ENCODE data around the gene EML1. TPM values are rescaled to one million over a fixed set of nuclear protein-coding genes. Genes with fewer than 3 reads are reported as not detected.
A peak's percentile ranks its signal among the peaks of the same experiment; 100 is the strongest.

EML1 gene
- polyA plus RNA-seq, 1 experiment: 14.2 TPM

GRCh38 chr14:99750746-99751450, 42.3 kb upstream of the EML1 start:
- POLR2A ChIA-PET: no interaction called here
- CTCF ChIA-PET: interaction anchor here (0.9 to 2.5 kb wide), 5 partner anchors 10 to 135 kb away, joined by 3 to 18 read pairs (median 4); no protein-coding TSS in a partner anchor
- Histone ChIP-seq H3K27me3 (ENCODE audit: control insufficient read depth, insufficient read depth, low read length) (no peaks in the 10 kb centered on the region), H3K4me3 (ENCODE audit: low read depth, low read length) (no peak overlapping the region), H3K36me3 (ENCODE audit: control insufficient read depth, insufficient read depth, low read length) (no peaks in the 10 kb centered on the region)
- DNase-seq (ENCODE audit: low read depth): no peak
- no peak for TF ChIP-seq CTCF (IDR thresholded peaks at IDR 0.05; ENCODE audit: insufficient read depth, low read depth, low read length)

- Histone ChIP-seq H3K36me3 (ENCODE audit: control insufficient read depth, insufficient read depth, low read length) (no peaks in the 10 kb centered on the region), H3K27me3 (ENCODE audit: control insufficient read depth, insufficient read depth, low read length) (no peaks in the 10 kb centered on the region), H3K4me3 (ENCODE audit: low read depth, low read length) (no peak overlapping the region)
- POLR2A ChIA-PET: no interaction called here
- CTCF ChIA-PET: interaction anchor here (0.7 to 2.5 kb wide), 9 partner anchors 10 to 147 kb away, joined by 3 to 18 read pairs (median 4); no protein-coding TSS in a partner anchor
- DNase-seq (ENCODE audit: low read depth): peak; percentile 57
- no peak for TF ChIP-seq CTCF (IDR thresholded peaks at IDR 0.05; ENCODE audit: insufficient read depth, low read depth, low read length)
These were observed 41.4 kb upstream of the EML1 start for GRCh38 chr14:99751539-99752485.

- no peaks in the 10 kb centered on the region for H3K36me3 ChIP-seq (ENCODE audit: control insufficient read depth, insufficient read depth, low read length)
- H3K27me3 ChIP-seq (ENCODE audit: control insufficient read depth, insufficient read depth, low read length): no peaks in the 10 kb centered on the region
- peak; percentile 51 for DNase-seq (ENCODE audit: low read depth)
- no peak overlapping the region for H3K4me3 ChIP-seq (ENCODE audit: low read depth, low read length)
- POLR2A ChIA-PET: no interaction called here
- TF ChIP-seq CTCF (IDR thresholded peaks at IDR 0.05; ENCODE audit: insufficient read depth, low read depth, low read length): no peak
- CTCF ChIA-PET: interaction anchor here (0.7 to 2.5 kb wide), 7 partner anchors 11 to 132 kb away, joined by 3 to 18 read pairs (median 4); no protein-coding TSS in a partner anchor
These were observed 40.6 kb upstream of the EML1 start for GRCh38 chr14:99752486-99753121.

- TF ChIP-seq CTCF (IDR thresholded peaks at IDR 0.05; ENCODE audit: insufficient read depth, low read depth, low read length): no peak
- Histone ChIP-seq H3K27me3 (ENCODE audit: control insufficient read depth, insufficient read depth, low read length) (no peaks in the 10 kb centered on the region), H3K36me3 (ENCODE audit: control insufficient read depth, insufficient read depth, low read length) (no peaks in the 10 kb centered on the region), H3K4me3 (ENCODE audit: low read depth, low read length) (no peak overlapping the region)
- DNase-seq (ENCODE audit: low read depth): no peak
- CTCF ChIA-PET: interaction anchor here (1.5 to 1.9 kb wide), 3 partner anchors 16 to 23 kb away, joined by 3 to 7 read pairs (median 4); no protein-coding TSS in a partner anchor
- POLR2A ChIA-PET: no interaction called here
These were observed 39.7 kb upstream of the EML1 start for GRCh38 chr14:99753225-99754140.
